SU-DHL-6 (cell line): ENCODE data around the gene ERF.

Source experiments
- CTCF ChIP-seq: fragments of 200-600 bp; sonication (generic); IDR thresholded peaks from one replicate; pipeline ENCODE4 v1.5.1; 2017; ENCODE audit warnings: antibody characterized with exemption, mild to moderate bottlenecking, low read length, moderate library complexity; ENCODE audit not compliant: insufficient read depth, poor library complexity, severe bottlenecking
- EZH2phosphoT487 ChIP-seq: fragments of 200-600 bp; sonication (generic), shearing (Covaris generic); conservative IDR thresholded peaks from 2 replicates; pipeline ENCODE4 v1.6.1; 2018; ENCODE audit warnings: mild to moderate bottlenecking, antibody characterized with exemption, low read length, moderate library complexity, mixed read lengths

- TF ChIP-seq EZH2phosphoT487: no peak
- TF ChIP-seq CTCF: no peak
Observed at GRCh38 chr19:42287017-42287826, 32.3 kb upstream of the ERF start.
